Transverse colon (tissue), 4 donors: ENCODE results near the gene MAMSTR. TPM values are rescaled to one million over a fixed set of nuclear protein-coding genes. Genes with fewer than 3 reads are reported as not detected.
"Not testable (repeated sequence)": the region's sequence is repeated elsewhere in the genome, so short reads cannot be mapped to it uniquely, and the experiment has no call there.

Experiments
- DNase-seq: peaks from one replicate; pipeline ENCODE4 v3.0.0-alpha.2; 2019
- H3K27ac ChIP-seq, 4 donors: fragments of 200-600 bp; sonication (generic); 2 replicates each; pipeline ENCODE4 v1.5.1; 2016 to 2018; ENCODE audit warnings: inconsistent platforms in 4 of 4
- H3K27me3 ChIP-seq: fragments of 200-600 bp; sonication (generic); 2 replicates; pipeline ENCODE4 v1.5.1; 2017; ENCODE audit warnings: inconsistent platforms
- H3K36me3 ChIP-seq, 4 donors: fragments of 200-600 bp; sonication (generic); 2 replicates each; pipeline ENCODE4 v1.5.1; 2017 to 2019; ENCODE audit warnings: inconsistent platforms in 4 of 4
- H3K4me1 ChIP-seq, 4 donors: fragments of 200-600 bp; sonication (generic); 2 replicates each; pipeline ENCODE4 v1.5.1; 2017 to 2020; ENCODE audit warnings: inconsistent platforms in 4 of 4
- H3K4me3 ChIP-seq, 4 donors: fragments of 200-600 bp; sonication (generic); 1 replicate in 1 of 4; 2 replicates in 3 of 4; pipeline versions ENCODE4 v1.5.1 to v1.6.1; 2017 to 2019; ENCODE audit warnings: inconsistent platforms in 4 of 4
- H3K9me3 ChIP-seq, 2 donors: fragments of 200-600 bp; sonication (generic); 2 replicates each; pipeline ENCODE4 v1.5.1; 2017 to 2019; ENCODE audit warnings: inconsistent platforms in 2 of 2
- CTCF ChIP-seq, 5 experiments: fragments of 200-600 bp in 3 of 5; fragments of 450-650 bp in 2 of 5; sonication (generic) in 3 of 5; IDR thresholded peaks; 1 replicate in 2 of 5; 2 replicates in 3 of 5; pipeline ENCODE4 v1.5.1; 2016 to 2017; ENCODE audit warnings: antibody characterized with exemption in 5 of 5, inconsistent platforms in 3 of 5, mild to moderate bottlenecking in 2 of 5, moderate library complexity in 1 of 5
- EP300 ChIP-seq: sonication (generic); formaldehyde crosslinking; IDR thresholded peaks from one replicate; pipeline ENCODE4 v1.6.1; 2017; ENCODE audit warnings: antibody characterized with exemption, low read depth
- POLR2A ChIP-seq: fragments of 450-650 bp; IDR thresholded peaks from one replicate; pipeline ENCODE4 v1.6.1; 2016; ENCODE audit warnings: antibody characterized with exemption, mild to moderate bottlenecking, moderate library complexity
- POLR2AphosphoS5 ChIP-seq, 3 donors: sonication (generic); formaldehyde crosslinking; IDR thresholded peaks; one replicate each; pipeline ENCODE4 v1.6.1; 2016; ENCODE audit warnings: antibody characterized with exemption in 3 of 3
- WGBS, 2 donors: methylation state at CpG; one replicate each; pipeline ENCODE4 v1.1.5; 2018; ENCODE audit warnings: low coverage in 1 of 2; 5-methylcytosine and 5-hydroxymethylcytosine counted together
- in situ Hi-C, 4 donors: fragments of 200-750 bp; cut with MboI; loops; one replicate each; pipeline versions ENCODE4 v1.15.0 to v1.15.1; 2017; ENCODE audit warnings: low sequenced_read_pairs in 3 of 4, low pct_ligation_motif_present in 1 of 4, low pct_unique_long_range_greater_than_20kb in 1 of 4
- intact Hi-C: fragments of 100-400 bp; cut with DNase I; formaldehyde crosslinking; loops from one replicate; pipeline ENCODE4 v1.15.1; 2023; ENCODE audit warnings: low total_unique reads
- total RNA-seq, 4 donors: library from RNA; depleted of rRNA; stranded (reverse); fragments of >200 nt; gene quantifications; one replicate each; pipeline ENCODE4 v1.1.0, GENCODE V29; 2016

Gene MAMSTR
- total RNA-seq, 4 donors from 2014 or later, result 0.55 to 2.2 (median 1.6) TPM; not detected in 1

DNA sequence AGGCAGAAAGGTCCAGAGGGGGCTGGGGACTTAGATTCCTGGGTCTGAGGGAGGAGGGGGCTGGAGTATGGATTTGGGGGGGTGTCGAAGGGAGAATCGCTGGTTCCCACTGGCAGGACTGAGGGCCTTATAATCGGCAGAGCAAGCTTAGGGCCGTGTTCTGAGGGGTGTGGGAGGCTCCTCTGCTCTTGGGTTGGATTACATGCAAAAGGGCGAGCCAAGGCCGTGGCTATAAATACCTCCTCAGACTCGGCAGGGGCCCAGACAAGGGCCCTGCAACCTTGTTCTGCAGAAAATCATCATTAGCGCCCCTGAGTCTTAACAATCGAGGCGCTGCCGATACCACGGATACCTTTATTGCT lies 707 bp upstream of the MAMSTR start:
- Histone ChIP-seq H3K4me3 (peak overlapping the region in 2 of 4 donors; percentile 40 to 67), H3K36me3 (no peaks in the 10 kb centered on the region), H3K9me3 (no peaks in the 10 kb centered on the region), H3K4me1 (peaks cover 13 to 36% (median 24%) of the 10 kb centered on the region in 4 donors), H3K27me3 (no peaks in the 10 kb centered on the region), H3K27ac (peak overlapping the region; percentile 81 to 88 (median 86))
- 24 to 46% methylated on average over 7 to 12 of the region's 12 CpGs for WGBS, 2 donors
- DNase-seq, result no peak
- in situ Hi-C loops (no loop called here), intact Hi-C loops (no loop called here)
- TF ChIP-seq POLR2A (no peak), EP300 (no peak), POLR2AphosphoS5 (IDR thresholded peaks at IDR 0.05) (no peak), CTCF (IDR thresholded peaks at IDR 0.05) (no peak)

- intact Hi-C loops (no loop called here), in situ Hi-C loops (no loop called here)
- H3K27me3 ChIP-seq, result no peaks in the 10 kb centered on the region
- TF ChIP-seq EP300 (no peak), CTCF (IDR thresholded peaks at IDR 0.05) (no peak), POLR2A (no peak), POLR2AphosphoS5 (IDR thresholded peaks at IDR 0.05) (no peak)
- H3K27ac ChIP-seq, result no peak overlapping the region
- H3K9me3 ChIP-seq, result no peaks in the 10 kb centered on the region
- no peak overlapping the region for H3K4me3 ChIP-seq
- H3K36me3 ChIP-seq, result no peaks in the 10 kb centered on the region
- no peak for DNase-seq
- H3K4me1 ChIP-seq, result peaks cover 17 to 40% (median 32%) of the 10 kb centered on the region in 4 donors
- 71 to 74% methylated on average over 3 to 15 of the region's 15 CpGs for WGBS, 2 donors
These were observed 754 bp downstream of the MAMSTR start for GRCh38 chr19:48718711-48719231.

GRCh38 chr19:48718106-48718505 lies 1.4 kb downstream of the MAMSTR start:
- DNase-seq, intact Hi-C loops, H3K4me3 ChIP-seq, H3K27me3 ChIP-seq, H3K27ac ChIP-seq, in situ Hi-C loops, H3K9me3 ChIP-seq, H3K36me3 ChIP-seq: not testable (repeated sequence)
- peaks cover 20 to 47% (median 39%) of the 10 kb centered on the region in 4 donors for H3K4me1 ChIP-seq
- 93 to 95% methylated on average over 9 to 13 of the region's 13 CpGs for WGBS, 2 donors

DNA sequence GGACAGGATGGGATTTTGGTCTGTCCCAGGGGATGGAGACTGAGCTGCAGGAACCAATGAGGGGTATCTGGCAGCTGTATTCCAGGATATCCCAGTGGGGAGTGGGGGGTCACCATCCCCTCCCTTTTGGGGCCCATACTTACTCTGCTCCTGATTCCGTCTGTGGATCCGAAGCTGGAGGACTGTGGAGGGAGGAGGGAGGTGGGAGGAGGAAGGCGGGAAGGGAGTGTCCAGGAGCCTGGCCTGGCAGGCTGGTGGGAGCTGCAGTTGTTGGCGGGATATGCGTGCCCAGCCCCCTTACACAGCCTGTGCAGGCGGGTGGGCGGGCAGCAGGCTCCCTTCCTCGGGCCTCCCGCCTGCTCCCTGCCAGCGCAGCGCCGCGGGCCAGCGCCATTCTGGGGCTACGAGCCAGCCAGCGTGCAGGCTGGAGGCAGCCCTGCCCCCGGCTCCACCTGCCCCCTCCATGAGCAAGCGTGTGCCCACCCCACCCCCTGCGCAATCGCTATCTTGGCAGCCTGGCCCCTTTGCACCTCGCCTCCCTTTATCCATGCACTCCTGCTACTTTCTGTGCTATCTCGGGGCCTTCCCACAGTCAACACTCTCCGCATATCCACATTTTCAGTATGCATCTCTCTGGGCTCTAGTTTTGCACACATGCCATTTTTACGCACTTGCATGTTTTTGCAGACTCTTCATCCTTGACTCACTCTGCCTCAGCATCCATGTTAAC lies 2.8 kb downstream of the MAMSTR start:
- Histone ChIP-seq H3K4me1 (peaks cover 21 to 52% (median 42%) of the 10 kb centered on the region in 4 donors), H3K36me3 (no peaks in the 10 kb centered on the region), H3K27me3 (no peaks in the 10 kb centered on the region), H3K9me3 (no peaks in the 10 kb centered on the region), H3K4me3 (peak overlapping the region in 2 of 4 donors; percentile 7 to 22), H3K27ac (peak overlapping the region; percentile 85 to 93 (median 90))
- in situ Hi-C loops, result no loop called here
- WGBS, 2 donors, result 24 to 35% methylated on average over 4 to 18 of the region's 24 CpGs
- peak; percentile 38 for DNase-seq
- intact Hi-C loops, result no loop called here
- TF ChIP-seq POLR2A (no peak), CTCF (IDR thresholded peaks at IDR 0.05) (no peak), EP300 (no peak), POLR2AphosphoS5 (IDR thresholded peaks at IDR 0.05) (no peak)
